Fibroblast of skin of left biceps (primary cell): Measurements from ENCODE around the gene STK11IP.
"Not testable (repeated sequence)": the region's sequence is repeated elsewhere in the genome, so short reads cannot be mapped to it uniquely, and the experiment has no call there.

Source experiments
- DNase-seq, 2 experiments: peaks; one replicate each; pipeline ENCODE4 v3.0.0-alpha.2; 2013; ENCODE audit warnings: low read depth in 2 of 2

STK11IP gene

DNA sequence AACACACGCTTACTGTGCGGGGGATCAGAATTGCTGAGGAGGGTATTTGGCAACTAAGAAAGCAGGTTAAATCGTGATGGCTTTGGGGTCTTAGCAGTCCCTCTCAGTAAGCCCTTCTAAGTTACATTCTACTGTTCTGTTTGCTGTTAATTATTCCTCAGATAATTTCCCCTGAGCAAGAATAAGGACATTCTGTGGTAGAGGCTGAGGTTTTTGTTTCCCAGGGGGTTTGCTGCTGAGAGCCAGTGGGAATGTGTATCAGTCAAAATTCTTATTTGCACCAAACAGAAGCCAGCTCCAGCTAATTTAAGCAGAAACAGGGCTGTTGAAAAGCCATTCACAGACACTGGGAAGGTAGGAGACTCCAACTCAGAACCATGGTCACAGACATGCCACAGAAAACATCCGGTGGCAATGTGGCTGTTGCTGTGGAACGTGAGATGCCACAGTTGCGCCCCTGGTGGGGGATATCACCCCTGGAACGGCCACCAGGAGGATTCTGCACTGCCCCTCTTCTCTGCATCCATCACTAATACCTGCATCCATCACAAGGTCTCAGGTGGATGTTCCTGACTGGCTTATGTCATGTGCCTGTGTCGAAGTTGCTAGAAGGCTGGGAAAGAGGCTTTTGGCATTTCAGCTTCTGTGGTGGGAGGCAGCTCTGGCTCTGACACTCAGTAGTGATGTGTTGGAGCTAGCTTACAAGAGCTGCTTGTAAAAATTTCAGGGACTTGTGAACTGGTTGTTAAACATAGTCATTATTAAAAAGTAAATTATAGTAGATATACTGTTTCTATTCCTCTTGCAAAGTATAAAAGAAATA lies 53.0 kb downstream of the STK11IP start:
- no peak for DNase-seq

DNA sequence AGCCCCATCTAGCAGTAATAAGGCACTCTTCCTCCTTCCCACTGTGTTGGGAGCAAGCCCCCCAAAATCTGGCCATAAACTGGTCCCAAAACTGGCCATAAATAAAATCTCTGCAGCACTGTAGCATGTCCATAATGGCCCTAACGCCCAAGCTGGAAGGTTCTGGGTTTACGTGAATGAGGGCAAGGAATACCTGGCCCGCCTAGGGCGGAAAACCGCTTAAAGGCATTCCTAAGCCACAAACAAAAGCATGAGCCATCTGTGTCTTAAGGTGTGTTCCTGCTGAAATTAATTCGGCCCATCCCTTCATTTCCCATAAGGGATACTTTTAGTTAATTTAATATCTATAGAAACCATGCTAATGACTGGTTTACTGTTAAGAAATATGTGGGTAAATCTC lies 54.0 kb downstream of the STK11IP start:
- not testable (repeated sequence) for DNase-seq

DNA sequence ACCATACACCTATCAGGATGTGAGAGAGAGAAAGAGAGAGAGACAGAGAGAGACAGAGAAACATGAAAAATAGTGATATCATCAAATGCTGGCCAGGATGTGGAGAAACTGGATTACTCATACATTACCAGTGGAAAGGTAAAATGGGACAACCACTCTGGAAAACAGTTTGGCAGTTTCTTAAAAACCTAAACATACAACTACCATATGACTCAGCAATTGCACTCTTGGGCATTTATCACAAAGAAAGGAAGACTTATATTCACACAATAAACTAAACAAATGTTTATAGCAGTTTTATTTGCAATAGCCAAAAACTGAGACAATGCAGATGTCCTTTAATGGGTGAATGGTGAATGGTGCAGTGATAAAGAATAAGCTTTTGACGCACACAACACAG lies 58.9 kb downstream of the STK11IP start:
- no peak for DNase-seq

DNA sequence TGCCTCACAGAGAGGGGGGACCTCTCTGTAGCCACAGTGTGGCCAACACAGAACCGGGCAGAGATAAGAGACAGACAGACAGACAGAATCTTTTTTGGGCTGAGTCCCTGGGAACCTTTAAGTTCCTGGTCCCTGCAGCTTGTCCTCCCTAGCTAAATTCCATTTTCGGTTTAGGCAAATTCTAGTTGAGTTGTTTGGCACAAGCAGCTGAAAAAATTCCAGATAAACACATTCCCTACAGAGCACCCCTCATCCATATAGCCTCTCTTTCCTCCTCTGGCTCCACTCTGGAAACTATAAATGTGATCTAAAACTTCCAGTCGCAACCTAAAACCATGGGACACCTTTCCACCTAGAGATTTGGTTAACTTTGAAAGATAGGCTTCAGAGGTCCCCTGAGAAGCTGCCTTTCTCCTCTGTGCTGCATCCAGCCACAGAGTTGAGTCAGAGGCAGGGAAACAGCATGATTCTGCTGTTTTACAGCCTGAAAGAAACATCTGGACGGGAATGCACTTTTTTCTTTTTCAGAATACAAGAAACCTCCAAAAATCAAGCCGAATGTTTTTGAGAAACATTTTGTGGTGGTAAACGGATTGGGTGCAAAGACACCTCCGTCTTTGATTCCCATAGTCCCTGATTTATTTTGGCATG lies 60.7 kb downstream of the STK11IP start:
- DNase-seq, result no peak

DNA sequence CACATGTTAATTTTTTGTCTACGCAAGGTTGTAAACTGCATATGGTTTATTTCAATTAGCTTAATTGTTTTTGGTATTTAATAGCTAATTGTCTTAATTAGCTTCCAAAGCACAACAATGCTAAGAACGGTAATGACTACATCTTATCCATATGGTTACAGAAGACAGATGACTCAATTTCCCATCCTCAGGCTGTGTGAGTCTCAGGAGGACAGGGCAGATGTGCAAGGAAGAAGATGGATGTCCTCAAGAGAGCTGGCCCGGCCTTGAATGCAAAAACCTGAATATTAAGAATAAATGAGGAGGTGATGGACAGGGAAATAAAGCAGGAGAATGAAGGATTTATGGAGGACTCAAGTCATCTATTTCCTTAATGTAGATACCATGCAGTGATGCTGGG lies 61.2 kb downstream of the STK11IP start:
- DNase-seq, result no peak

DNA sequence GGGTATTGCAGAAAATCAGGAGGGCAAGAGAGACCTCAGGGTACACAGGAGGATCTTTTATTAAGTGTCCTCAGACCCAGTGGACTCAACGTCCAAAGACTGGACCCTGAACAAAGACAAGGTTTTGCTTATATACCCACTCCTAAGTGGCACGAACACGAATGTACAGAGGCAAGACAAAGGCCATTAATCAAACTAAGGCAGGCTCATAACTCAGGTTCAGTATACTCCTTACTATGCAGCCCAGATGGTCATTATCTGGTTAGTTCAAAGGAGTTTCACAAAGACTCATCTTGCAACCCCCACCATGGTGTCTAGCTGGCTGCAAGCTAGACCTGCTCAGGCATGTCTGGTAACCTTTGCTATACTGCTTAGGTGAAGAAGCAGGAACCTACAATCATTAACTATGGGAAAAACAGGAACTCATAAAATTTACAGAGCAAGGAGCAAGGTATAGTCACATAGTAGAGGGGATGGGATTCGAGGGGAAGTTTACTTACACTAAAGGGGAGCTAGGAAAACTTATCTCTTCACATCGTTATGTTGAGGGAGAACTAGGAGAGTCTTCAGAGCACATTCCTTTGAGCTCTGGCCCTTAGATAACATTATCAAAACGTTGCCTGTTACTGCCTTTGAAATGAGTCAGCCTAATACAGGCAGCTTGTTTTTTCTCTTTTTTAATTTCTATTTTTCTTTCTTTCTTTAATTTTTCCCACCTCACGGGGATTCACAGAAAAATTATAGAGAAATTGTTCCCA lies 63.7 kb downstream of the STK11IP start:
- DNase-seq, result no peak

DNA sequence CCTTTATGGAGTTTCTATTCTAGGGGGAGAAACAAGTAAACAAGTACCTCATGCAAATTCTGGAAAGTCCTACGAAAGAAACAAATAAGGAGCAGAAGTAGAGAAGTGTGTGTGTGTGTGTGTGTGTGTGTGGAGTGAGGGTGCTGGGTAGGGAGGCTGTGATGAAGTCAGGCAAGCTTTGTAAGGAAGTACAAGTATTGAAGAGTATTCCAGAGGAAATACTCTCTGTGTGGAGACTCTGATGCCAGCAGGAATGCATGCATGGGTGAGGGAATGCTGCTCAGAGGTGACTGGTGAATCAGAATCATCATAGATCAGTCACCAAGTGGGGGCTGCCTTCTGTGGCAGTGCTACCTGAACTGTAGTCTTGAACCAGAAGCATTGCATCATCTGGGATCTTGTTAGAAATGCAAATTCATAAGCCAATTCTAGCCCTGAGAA lies 64.3 kb downstream of the STK11IP start:
- no peak for DNase-seq

DNA sequence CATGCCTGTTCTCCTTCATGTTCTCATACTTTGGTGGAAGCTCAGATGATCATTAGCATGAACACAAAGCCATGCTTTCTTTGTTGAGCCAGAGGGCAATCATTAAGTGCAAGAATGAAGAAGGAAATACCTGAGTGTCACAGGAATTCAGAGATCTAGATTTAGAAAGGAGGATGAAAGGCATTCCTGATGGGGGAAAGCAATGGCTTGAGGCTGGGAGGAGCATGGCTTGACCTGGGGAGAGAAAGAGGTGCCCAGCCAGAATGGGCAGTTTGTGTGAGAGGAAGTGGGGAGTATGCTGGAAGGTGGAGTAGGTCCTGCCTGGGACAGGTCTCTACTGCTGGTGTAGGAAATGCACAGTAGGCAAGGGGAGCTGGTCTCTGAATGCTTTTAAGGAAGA lies 64.9 kb downstream of the STK11IP start:
- no peak for DNase-seq

DNA sequence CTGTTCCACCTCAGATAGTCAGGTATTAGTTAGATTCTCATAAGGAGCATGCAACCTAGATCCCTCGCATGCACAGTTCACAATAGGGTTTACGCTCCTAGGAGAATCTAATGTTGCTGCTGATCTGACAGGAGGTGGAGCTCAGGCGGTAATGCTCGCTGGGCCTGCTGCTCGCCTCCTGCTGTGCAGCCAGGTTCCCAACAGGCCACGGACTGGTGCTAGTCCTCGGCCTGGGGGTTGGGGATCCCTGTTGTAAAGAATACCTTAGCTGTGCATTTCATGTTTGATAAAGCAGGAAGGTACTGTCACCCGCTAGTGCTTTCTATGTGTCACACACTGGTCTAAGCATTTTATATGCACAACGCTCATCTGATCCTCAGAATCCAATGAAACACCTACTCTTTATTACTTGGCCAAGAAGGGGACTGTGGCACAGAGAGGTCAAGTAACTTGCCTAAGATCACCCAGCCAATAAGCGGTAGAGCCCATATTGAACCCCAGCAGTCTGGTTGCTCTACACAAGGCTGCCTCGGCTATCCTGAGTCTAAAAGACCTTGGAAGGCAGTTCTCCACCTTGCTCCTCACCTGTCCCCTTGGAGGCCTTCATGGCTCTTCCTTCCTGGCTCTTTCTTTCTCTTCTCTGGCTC lies 65.6 kb downstream of the STK11IP start:
- DNase-seq, result no peak

DNA sequence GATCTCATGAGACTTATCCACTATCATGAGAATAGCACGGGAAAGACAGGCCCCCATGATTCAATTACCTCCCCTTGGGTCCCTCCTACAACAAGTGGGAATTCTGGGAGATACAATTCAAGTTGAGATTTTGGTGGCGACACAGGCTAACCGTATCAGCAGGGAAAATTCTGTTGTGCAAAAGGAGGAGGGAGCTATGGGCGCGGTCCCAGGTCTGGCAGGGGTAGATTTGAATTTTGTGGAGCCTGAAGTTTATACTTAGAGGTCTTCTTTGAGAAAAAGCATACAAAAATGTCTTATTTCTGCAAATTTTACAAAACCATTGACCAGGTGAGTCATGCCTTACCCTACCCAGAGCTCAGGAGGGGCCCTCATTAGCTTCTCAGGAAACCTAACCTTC lies 66.4 kb downstream of the STK11IP start:
- no peak for DNase-seq

DNA sequence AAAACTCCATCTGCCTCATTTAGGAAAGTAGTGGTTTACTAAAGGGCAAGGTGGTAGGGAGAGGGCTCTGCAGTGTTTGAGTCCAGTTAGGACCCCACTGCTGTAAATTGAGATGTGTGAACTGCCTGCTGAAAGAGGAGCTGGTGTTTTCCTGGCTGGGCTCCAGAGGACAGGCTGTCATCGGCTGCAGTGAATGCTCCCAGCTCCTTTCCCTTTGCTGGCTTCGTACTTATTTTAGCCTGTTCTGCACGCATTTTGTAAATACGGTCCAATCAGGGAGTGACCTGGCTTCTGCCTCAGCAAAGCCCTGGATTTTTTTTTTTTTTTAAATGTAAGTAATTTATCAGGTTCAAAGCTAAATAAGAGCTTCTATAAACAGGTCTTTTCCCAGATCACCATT lies 67.3 kb downstream of the STK11IP start:
- DNase-seq, result no peak

DNA sequence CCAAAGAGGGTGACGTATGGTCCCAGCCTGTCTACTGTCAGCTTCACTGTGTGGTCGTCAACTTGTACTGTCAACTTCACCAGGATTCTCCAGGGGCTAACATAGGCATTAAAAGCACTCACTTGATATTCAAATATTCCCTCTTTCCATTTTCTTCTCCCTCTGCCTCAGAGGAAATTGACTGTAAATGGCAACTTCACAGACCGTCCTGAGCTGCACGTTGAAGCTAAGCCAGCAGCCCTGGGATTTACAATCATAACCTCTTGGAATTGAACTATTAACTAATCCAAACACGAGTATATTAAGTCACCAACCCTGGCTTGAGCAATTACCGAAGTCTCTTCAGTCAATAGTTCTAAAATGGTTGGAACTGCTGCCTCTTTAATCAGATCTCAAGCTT lies 68.3 kb downstream of the STK11IP start:
- no peak for DNase-seq
